ENCODE data around the gene FTCD.

GRCh38 chr21:46124083-46124925 is 31.1 kb downstream of the FTCD start:
- TF ChIP-seq POLR2A (IDR thresholded peaks at IDR 0.05; ENCODE audit: low read depth, low read length) (no peak), POLR2AphosphoS5 (IDR thresholded peaks at IDR 0.05; ENCODE audit: low read depth, low read length) (no peak), TAF1 (IDR thresholded peaks at IDR 0.05; ENCODE audit: low read depth, low read length) (no peak), SPI1 (IDR thresholded peaks at IDR 0.05; ENCODE audit: low read depth, low read length) (no peak), POU2F2 (IDR thresholded peaks at IDR 0.05; ENCODE audit: low read depth, low read length) (no peak)
